CD14-positive monocyte (primary cell): ENCODE results near the gene SOCS3. TPM values are rescaled to one million over a fixed set of nuclear protein-coding genes. Genes with fewer than 3 reads are reported as not detected.
A peak's percentile ranks its signal among the peaks of the same experiment; 100 is the strongest.

Experiments
- DNase-seq, 3 donors: peaks; one replicate each; pipeline ENCODE4 v3.0.0-alpha.2; 2011 to 2022
- H2AFZ ChIP-seq: 2 replicates; pipeline ENCODE4 v1.6.0; 2012; ENCODE audit warnings: mild to moderate bottlenecking, low read depth, low read length, inconsistent platforms; ENCODE audit not compliant: insufficient read depth, poor library complexity, severe bottlenecking
- H3K27ac ChIP-seq, 2 donors: 1 replicate in 1 of 2; 2 replicates in 1 of 2; pipeline ENCODE4 v1.5.1; 2012 to 2013; ENCODE audit warnings: low read length in 2 of 2, control low read depth in 1 of 2, inconsistent platforms in 1 of 2, low read depth in 1 of 2, mild to moderate bottlenecking in 1 of 2
- H3K27me3 ChIP-seq, 2 donors: one replicate each; pipeline versions ENCODE4 v1.6.0 to v1.6.1; 2011 to 2013; ENCODE audit warnings: low read length in 2 of 2; ENCODE audit not compliant: control insufficient read depth in 2 of 2, insufficient read depth in 2 of 2
- H3K36me3 ChIP-seq, 2 donors: replicated peaks in 1 of 2; 1 replicate in 1 of 2; 2 replicates in 1 of 2; pipeline versions ENCODE4 v1.5.1 to v1.6.1; 2012 to 2013; ENCODE audit warnings: low read length in 2 of 2, control low read depth in 1 of 2, inconsistent platforms in 1 of 2, mild to moderate bottlenecking in 1 of 2; ENCODE audit not compliant: insufficient read depth in 2 of 2, control insufficient read depth in 1 of 2
- H3K4me1 ChIP-seq, 2 donors: 1 replicate in 1 of 2; 2 replicates in 1 of 2; pipeline versions ENCODE4 v1.5.1 to v1.6.1; 2012 to 2013; ENCODE audit warnings: low read length in 2 of 2, control low read depth in 1 of 2, inconsistent platforms in 1 of 2, mild to moderate bottlenecking in 1 of 2, moderate library complexity in 1 of 2; ENCODE audit not compliant: insufficient read depth in 2 of 2, control insufficient read depth in 1 of 2
- H3K4me2 ChIP-seq: replicated peaks from 2 replicates; pipeline ENCODE3; 2012; ENCODE audit warnings: low read length, moderate library complexity, mild to moderate bottlenecking; ENCODE audit not compliant: poor library complexity, severe bottlenecking; ENCODE audit errors: extremely low read depth
- H3K4me3 ChIP-seq, 3 experiments: fragments of 200-600 bp in 1 of 3; sonication (generic) in 1 of 3; replicated peaks in 1 of 3; 1 replicate in 2 of 3; 2 replicates in 1 of 3; pipeline ENCODE4 v1.5.1; 2011 to 2013; ENCODE audit warnings: low read length in 3 of 3, mild to moderate bottlenecking in 3 of 3, control low read depth in 2 of 3, low read depth in 2 of 3, inconsistent platforms in 1 of 3, moderate library complexity in 1 of 3
- H3K79me2 ChIP-seq: 2 replicates; pipeline ENCODE4 v1.6.0; 2012; ENCODE audit warnings: mild to moderate bottlenecking, control low read depth, inconsistent platforms, low read length, moderate library complexity; ENCODE audit not compliant: insufficient read depth
- H3K9ac ChIP-seq: 2 replicates; pipeline ENCODE4 v1.6.0; 2017; ENCODE audit warnings: low read length, mild to moderate bottlenecking; ENCODE audit not compliant: insufficient read depth, poor library complexity, severe bottlenecking
- H3K9me3 ChIP-seq, 2 donors: replicated peaks in 1 of 2; 1 replicate in 1 of 2; 2 replicates in 1 of 2; pipeline versions ENCODE4 v1.5.1 to v1.6.1; 2012 to 2013; ENCODE audit warnings: low read length in 2 of 2, control low read depth in 1 of 2; ENCODE audit not compliant: control insufficient read depth in 1 of 2, insufficient read depth in 1 of 2
- H4K20me1 ChIP-seq: 2 replicates; pipeline ENCODE4 v1.6.0; 2012; ENCODE audit warnings: mild to moderate bottlenecking, low read length, control low read depth, moderate library complexity; ENCODE audit not compliant: insufficient read depth
- H3K27ac Mint-ChIP-seq, 7 donors: one replicate each; pipeline ENCODE4 v1.8.0; 2020; ENCODE audit warnings: mild to moderate bottlenecking in 7 of 7, mixed read lengths in 7 of 7, moderate library complexity in 6 of 7, inconsistent platforms in 2 of 7
- H3K27me3 Mint-ChIP-seq, 3 donors: one replicate each; pipeline ENCODE4 v1.8.0; 2021 to 2022; ENCODE audit warnings: low read depth in 3 of 3, mild to moderate bottlenecking in 3 of 3, mixed read lengths in 3 of 3, moderate library complexity in 3 of 3, inconsistent platforms in 1 of 3
- H3K36me3 Mint-ChIP-seq, 2 donors: one replicate each; pipeline ENCODE4 v1.8.0; 2020; ENCODE audit warnings: mixed read lengths in 2 of 2, inconsistent platforms in 1 of 2, mild to moderate bottlenecking in 1 of 2
- H3K4me1 Mint-ChIP-seq: one replicate; pipeline ENCODE4 v1.8.0; 2020; ENCODE audit warnings: mild to moderate bottlenecking, mixed read lengths
- H3K4me3 Mint-ChIP-seq, 2 donors: one replicate each; pipeline ENCODE4 v1.8.0; 2020; ENCODE audit warnings: mild to moderate bottlenecking in 2 of 2, mixed read lengths in 2 of 2, moderate library complexity in 1 of 2
- H3K9me3 Mint-ChIP-seq, 7 donors: one replicate each; pipeline ENCODE4 v1.8.0; 2020 to 2022; ENCODE audit warnings: mixed read lengths in 7 of 7, mild to moderate bottlenecking in 6 of 7, moderate library complexity in 6 of 7, inconsistent platforms in 2 of 7
- CTCF ChIP-seq: fragments of 200-600 bp; IDR thresholded peaks from one replicate; pipeline ENCODE4 v1.8.0; 2022; ENCODE audit warnings: antibody characterized with exemption, mild to moderate bottlenecking
- WGBS: methylation state at CpG from one replicate; pipeline ENCODE4 v1.1.5; 2013; ENCODE audit warnings: missing lambda C conversion rate; ENCODE audit not compliant: insufficient coverage; 5-methylcytosine and 5-hydroxymethylcytosine counted together
- intact Hi-C, 2 donors: fragments of 100-400 bp; cut with micrococcal nuclease; formaldehyde crosslinking; loops; one replicate each; pipeline versions ENCODE4 v1.15.0 to v1.15.1; 2023
- polyA plus RNA-seq, 3 donors: library from polyadenylated mRNA; depleted of rRNA in 1 of 3; unstranded in 2 of 3; stranded (reverse) in 1 of 3; fragments of 300-500 nt in 2 of 3; fragments of >200 nt in 1 of 3; fragmentation: Illumina TruSeq in 2 of 3; gene quantifications; 1 replicate in 2 of 3; 2 replicates in 1 of 3; pipeline ENCODE4 v1.2.3, GENCODE V29; 2012 to 2021

The SOCS3 gene
- polyA plus RNA-seq, 3 donors: 123 to 441 (median 144) TPM

DNA sequence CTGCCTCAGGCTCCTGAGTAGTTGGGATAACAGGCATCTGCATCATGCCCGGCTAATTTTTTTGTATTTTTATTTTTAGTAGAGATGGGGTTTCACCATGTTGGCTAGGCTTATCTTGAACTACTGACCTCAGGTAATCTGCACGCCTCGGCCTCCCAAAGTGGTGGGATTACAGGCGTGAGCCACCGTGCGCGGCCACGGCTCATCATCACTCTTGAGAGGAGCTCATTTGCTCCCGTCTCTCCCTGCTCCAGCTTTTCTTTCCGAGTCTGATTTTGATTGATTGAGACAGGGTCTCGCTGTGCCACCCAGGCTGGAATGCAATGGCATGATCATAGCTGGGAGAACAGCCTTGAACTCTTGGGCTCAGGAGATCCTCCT is 31.2 kb upstream of the SOCS3 start:
- no peaks in the 10 kb centered on the region for H3K9me3 ChIP-seq
- peak overlapping the region in 4 of 7 donors; percentile 49 to 99 (median 98) for H3K27ac Mint-ChIP-seq
- peaks cover 46 to 47% of the 10 kb centered on the region in 2 donors for H3K4me1 ChIP-seq
- H3K9ac ChIP-seq: no peak overlapping the region
- no peak for TF ChIP-seq CTCF
- H3K27ac ChIP-seq: peak overlapping the region in 1 of 2 donors; percentile 99
- peaks cover 85% of the 10 kb centered on the region for H3K79me2 ChIP-seq
- no peak for DNase-seq
- peaks cover 28 to 58% of the 10 kb centered on the region in 2 donors for H3K36me3 ChIP-seq
- peaks cover 0 to 2% (median 1%) of the 10 kb centered on the region in 3 donors for H3K27me3 Mint-ChIP-seq
- H3K27me3 ChIP-seq: no peaks in the 10 kb centered on the region
- H2AFZ ChIP-seq: no peak overlapping the region
- H3K4me1 Mint-ChIP-seq: peaks cover 45% of the 10 kb centered on the region
- H3K36me3 Mint-ChIP-seq: peaks cover 59 to 75% of the 10 kb centered on the region in 2 donors
- H3K9me3 Mint-ChIP-seq: no peaks in the 10 kb centered on the region
- H3K4me3 Mint-ChIP-seq: no peak overlapping the region
- H4K20me1 ChIP-seq: peaks cover 40% of the 10 kb centered on the region
- no peak overlapping the region for H3K4me3 ChIP-seq
- 100% methylated on average over 9 of the region's 11 CpGs for WGBS
- no peak overlapping the region for H3K4me2 ChIP-seq
- intact Hi-C loops: no loop called here

- no peak overlapping the region for H3K4me3 Mint-ChIP-seq
- WGBS: 79% methylated on average over 6 of the region's 15 CpGs
These were observed 30.6 kb upstream of the SOCS3 start for GRCh38 chr17:78390241-78391050.

More at GRCh38 chr17:78390241-78391050, 30.6 kb upstream of the SOCS3 start:
- H3K9ac ChIP-seq: no peak overlapping the region
- H3K36me3 ChIP-seq: peaks cover 24 to 52% of the 10 kb centered on the region in 2 donors
- no peak overlapping the region for H2AFZ ChIP-seq
- no peak for TF ChIP-seq CTCF
- Mint-ChIP-seq H3K4me1 (peaks cover 51% of the 10 kb centered on the region), H3K27me3 (peaks cover 0 to 2% (median 1%) of the 10 kb centered on the region in 3 donors), H3K36me3 (peaks cover 58 to 75% of the 10 kb centered on the region in 2 donors), H3K9me3 (no peaks in the 10 kb centered on the region), H3K27ac (peak overlapping the region; percentile 97 to 100 (median 98))
- H3K9me3 ChIP-seq: no peaks in the 10 kb centered on the region
- H3K4me1 ChIP-seq: peaks cover 52 to 53% of the 10 kb centered on the region in 2 donors
- no peaks in the 10 kb centered on the region for H3K27me3 ChIP-seq
- DNase-seq: no peak
- peak overlapping the region; percentile 66 to 99 for H3K27ac ChIP-seq
- H3K4me3 ChIP-seq: no peak overlapping the region
- intact Hi-C loops: no loop called here
- peaks cover 34% of the 10 kb centered on the region for H4K20me1 ChIP-seq
- H3K79me2 ChIP-seq: peaks cover 85% of the 10 kb centered on the region
- no peak overlapping the region for H3K4me2 ChIP-seq
